GM18519 (cell line): ENCODE results near the gene SLC16A6.
"Not testable (repeated sequence)": the region's sequence is repeated elsewhere in the genome, so short reads cannot be mapped to it uniquely, and the experiment has no call there.

ENCODE experiments used
- ATAC-seq: cut with Tn5 transposase; IDR thresholded peaks from one replicate; pipeline ENCODE4 v1.9.1; 2021; ENCODE audit warnings: mild to moderate bottlenecking, moderate library complexity; ENCODE audit not compliant: unreplicated experiment, low FRiP score

Gene SLC16A6

GRCh38 chr17:68314916-68315535, 24.1 kb upstream of the SLC16A6 start:
- ATAC-seq = no peak

GRCh38 chr17:68310152-68310551, 19.2 kb upstream of the SLC16A6 start:
- no peak for ATAC-seq

- not testable (repeated sequence) for ATAC-seq
Observed at GRCh38 chr17:68309066-68309670, 18.2 kb upstream of the SLC16A6 start.

- ATAC-seq = not testable (repeated sequence)
Observed at GRCh38 chr17:68308486-68308885, 17.6 kb upstream of the SLC16A6 start.

- no peak for ATAC-seq
Observed at GRCh38 chr17:68307443-68307842, 16.5 kb upstream of the SLC16A6 start.

GRCh38 chr17:68306819-68307218, 15.9 kb upstream of the SLC16A6 start:
- ATAC-seq = no peak

- ATAC-seq = no peak
Observed at GRCh38 chr17:68305142-68305541, 14.2 kb upstream of the SLC16A6 start.

- no peak for ATAC-seq
Observed at GRCh38 chr17:68304706-68305105, 13.8 kb upstream of the SLC16A6 start.

- no peak for ATAC-seq
Observed at GRCh38 chr17:68302666-68303065, 11.7 kb upstream of the SLC16A6 start.

- no peak for ATAC-seq
Observed at GRCh38 chr17:68302066-68302564, 11.2 kb upstream of the SLC16A6 start.

GRCh38 chr17:68301438-68301959, 10.6 kb upstream of the SLC16A6 start:
- no peak for ATAC-seq

- no peak for ATAC-seq
Observed at GRCh38 chr17:68299817-68300216, 8.9 kb upstream of the SLC16A6 start.

- ATAC-seq = no peak
Observed at GRCh38 chr17:68298601-68299000, 7.7 kb upstream of the SLC16A6 start.

GRCh38 chr17:68297195-68297594, 6.3 kb upstream of the SLC16A6 start:
- ATAC-seq = no peak

GRCh38 chr17:68296217-68297191, 5.6 kb upstream of the SLC16A6 start:
- no peak for ATAC-seq

GRCh38 chr17:68295086-68295485, 4.2 kb upstream of the SLC16A6 start:
- ATAC-seq = no peak

- ATAC-seq = no peak
Observed at GRCh38 chr17:68294617-68295016, 3.7 kb upstream of the SLC16A6 start.

GRCh38 chr17:68294196-68294555, 3.2 kb upstream of the SLC16A6 start:
- no peak for ATAC-seq

- ATAC-seq = no peak
Observed at GRCh38 chr17:68293490-68294195, 2.7 kb upstream of the SLC16A6 start.

GRCh38 chr17:68292689-68293040, 1.7 kb upstream of the SLC16A6 start:
- no peak for ATAC-seq
